ENCODE measurements around the gene TBX5. TPM values are rescaled to one million over a fixed set of nuclear protein-coding genes. Genes with fewer than 3 reads are reported as not detected.
A peak's percentile ranks its signal among the peaks of the same experiment; 100 is the strongest.

TBX5 gene
- total RNA-seq, 2 donors from 2014 or later, result 238 to 345 TPM

DNA sequence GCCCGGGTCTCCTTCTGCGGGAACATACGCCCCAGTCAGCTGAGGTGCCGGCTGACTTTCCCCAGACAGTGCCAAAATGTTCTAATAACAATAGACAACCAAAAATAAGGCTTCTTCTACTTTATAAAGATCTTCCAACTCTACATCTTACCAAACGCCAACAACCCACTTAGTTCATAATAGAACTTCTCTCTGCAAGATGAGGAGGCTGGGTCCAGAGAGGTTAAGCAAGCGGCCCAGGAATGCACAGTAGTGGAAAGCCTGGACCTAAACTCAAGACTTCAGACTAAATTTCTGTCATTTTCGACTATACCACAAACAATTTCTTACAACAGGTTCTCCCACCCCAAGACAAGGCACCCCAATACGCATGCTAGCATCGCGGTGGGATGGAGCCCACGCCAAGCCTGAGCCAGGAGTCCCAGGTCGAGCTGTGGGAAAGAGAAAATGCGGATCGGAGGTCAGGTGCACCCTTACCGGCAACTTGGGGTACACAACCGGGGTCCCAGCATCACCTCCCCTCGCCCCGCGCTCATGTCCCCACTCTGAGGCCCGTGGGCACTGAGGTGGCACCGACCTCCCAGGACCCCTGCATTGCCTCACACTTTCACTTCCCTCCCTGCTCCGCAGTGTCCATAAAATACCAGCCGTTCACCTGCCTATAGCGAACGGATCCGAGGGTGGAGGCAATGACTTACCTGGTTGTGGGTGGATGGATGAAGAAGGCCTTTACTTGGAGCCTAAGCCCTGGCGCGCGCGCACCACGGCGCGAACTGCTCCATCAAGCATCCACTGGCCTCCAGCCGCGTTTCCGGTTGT lies 42.1 kb upstream of the TBX5 start:
- H3K36me3 ChIP-seq, result peaks cover 43% of the 10 kb centered on the region
- H3K27me3 ChIP-seq, result no peaks in the 10 kb centered on the region
- no peak for DNase-seq (ENCODE audit: low spot score)
- H3K4me1 ChIP-seq, result peaks cover 0 to 50% of the 10 kb centered on the region in 2 donors
- peak overlapping the region; percentile 56 to 66 for H3K4me3 ChIP-seq
- TF ChIP-seq, protein P1, sequence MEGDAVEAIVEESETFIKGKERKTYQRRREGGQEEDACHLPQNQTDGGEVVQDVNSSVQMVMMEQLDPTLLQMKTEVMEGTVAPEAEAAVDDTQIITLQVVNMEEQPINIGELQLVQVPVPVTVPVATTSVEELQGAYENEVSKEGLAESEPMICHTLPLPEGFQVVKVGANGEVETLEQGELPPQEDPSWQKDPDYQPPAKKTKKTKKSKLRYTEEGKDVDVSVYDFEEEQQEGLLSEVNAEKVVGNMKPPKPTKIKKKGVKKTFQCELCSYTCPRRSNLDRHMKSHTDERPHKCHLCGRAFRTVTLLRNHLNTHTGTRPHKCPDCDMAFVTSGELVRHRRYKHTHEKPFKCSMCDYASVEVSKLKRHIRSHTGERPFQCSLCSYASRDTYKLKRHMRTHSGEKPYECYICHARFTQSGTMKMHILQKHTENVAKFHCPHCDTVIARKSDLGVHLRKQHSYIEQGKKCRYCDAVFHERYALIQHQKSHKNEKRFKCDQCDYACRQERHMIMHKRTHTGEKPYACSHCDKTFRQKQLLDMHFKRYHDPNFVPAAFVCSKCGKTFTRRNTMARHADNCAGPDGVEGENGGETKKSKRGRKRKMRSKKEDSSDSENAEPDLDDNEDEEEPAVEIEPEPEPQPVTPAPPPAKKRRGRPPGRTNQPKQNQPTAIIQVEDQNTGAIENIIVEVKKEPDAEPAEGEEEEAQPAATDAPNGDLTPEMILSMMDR (IDR thresholded peaks at IDR 0.05), result no peak
- peak overlapping the region; percentile 88 to 94 for H3K27ac ChIP-seq
- no peaks in the 10 kb centered on the region for H3K9me3 ChIP-seq

DNA sequence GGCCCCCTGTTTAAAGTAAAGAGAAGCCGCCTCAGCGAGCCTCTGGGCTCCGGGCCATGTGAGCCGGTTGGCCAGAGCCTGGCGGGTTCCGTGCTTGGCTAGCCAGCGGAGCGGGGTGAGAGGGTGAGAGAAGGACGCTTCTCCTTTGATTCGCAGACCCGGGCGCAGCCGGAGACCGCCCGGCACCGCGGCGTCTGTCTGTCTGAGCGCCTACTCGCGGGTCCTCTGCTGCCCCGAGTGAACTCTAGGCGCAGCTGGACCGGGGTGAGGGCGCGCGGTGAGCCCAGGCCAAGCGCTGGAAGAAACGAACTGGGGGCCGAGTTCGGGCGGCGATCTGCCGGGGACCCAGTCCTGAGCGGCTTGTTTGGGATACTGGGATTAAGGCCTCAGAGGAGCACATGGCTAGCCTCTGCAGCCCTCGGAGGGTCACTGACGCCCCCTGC lies 41.4 kb upstream of the TBX5 start:
- peaks cover 0 to 52% of the 10 kb centered on the region in 2 donors for H3K4me1 ChIP-seq
- H3K4me3 ChIP-seq, result peak overlapping the region; percentile 56 to 66
- H3K36me3 ChIP-seq, result peaks cover 45% of the 10 kb centered on the region
- no peak for DNase-seq (ENCODE audit: low spot score)
- H3K27ac ChIP-seq, result peak overlapping the region; percentile 88 to 94
- TF ChIP-seq, protein P1 (IDR thresholded peaks at IDR 0.05), result no peak
- no peaks in the 10 kb centered on the region for H3K9me3 ChIP-seq
- no peaks in the 10 kb centered on the region for H3K27me3 ChIP-seq

DNA sequence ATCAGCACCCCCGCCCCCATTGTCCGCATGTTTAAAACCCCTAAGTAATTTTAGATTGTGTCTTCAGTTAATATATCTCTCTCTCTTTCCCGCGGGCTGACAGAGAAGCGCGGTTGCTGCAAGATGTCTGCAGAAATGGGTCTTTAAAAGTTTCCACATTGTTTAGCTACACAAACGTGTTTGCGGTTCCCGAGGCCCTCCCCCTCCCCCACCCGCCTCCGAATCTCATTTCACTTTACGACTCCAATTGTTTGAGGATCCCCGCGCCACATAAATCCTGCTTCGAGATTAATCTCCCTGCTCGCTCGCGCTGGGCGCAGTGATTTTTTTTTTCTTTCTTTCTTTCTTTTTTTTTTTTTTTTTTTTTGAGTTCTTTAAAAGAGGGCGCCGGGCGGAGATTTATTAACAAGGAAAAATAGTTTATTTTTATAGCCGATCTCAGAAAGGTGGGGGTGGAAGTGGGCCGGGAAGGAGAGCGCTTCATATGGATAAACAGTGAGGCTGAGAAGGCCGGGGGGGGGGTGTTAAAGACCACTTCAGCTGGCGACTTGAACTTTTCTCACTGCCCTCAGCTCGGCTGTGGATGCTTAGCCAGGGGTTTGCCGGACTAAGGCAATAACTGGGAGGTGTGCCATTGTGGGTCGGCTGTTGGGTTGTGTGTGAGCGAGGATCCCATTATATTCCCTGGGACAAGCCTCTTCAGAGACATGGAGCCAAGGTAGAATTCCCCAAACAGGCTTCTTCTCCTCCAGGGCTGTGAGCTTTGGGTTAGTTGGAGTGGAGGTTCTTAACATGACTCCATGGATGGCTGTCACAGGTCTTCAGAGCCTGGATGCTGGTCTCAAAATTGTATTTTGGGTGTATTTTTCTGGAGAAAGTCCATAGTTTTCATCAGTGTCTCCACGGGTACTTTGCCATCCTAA lies 39.7 kb upstream of the TBX5 start:
- peak overlapping the region; percentile 88 to 94 for H3K27ac ChIP-seq
- peaks cover 0 to 52% of the 10 kb centered on the region in 2 donors for H3K4me1 ChIP-seq
- no peak for DNase-seq (ENCODE audit: low spot score)
- peaks cover 59% of the 10 kb centered on the region for H3K36me3 ChIP-seq
- H3K4me3 ChIP-seq, result peak overlapping the region; percentile 56 to 66
- TF ChIP-seq, protein P1 (IDR thresholded peaks at IDR 0.05), result no peak
- H3K9me3 ChIP-seq, result no peaks in the 10 kb centered on the region
- no peaks in the 10 kb centered on the region for H3K27me3 ChIP-seq

DNA sequence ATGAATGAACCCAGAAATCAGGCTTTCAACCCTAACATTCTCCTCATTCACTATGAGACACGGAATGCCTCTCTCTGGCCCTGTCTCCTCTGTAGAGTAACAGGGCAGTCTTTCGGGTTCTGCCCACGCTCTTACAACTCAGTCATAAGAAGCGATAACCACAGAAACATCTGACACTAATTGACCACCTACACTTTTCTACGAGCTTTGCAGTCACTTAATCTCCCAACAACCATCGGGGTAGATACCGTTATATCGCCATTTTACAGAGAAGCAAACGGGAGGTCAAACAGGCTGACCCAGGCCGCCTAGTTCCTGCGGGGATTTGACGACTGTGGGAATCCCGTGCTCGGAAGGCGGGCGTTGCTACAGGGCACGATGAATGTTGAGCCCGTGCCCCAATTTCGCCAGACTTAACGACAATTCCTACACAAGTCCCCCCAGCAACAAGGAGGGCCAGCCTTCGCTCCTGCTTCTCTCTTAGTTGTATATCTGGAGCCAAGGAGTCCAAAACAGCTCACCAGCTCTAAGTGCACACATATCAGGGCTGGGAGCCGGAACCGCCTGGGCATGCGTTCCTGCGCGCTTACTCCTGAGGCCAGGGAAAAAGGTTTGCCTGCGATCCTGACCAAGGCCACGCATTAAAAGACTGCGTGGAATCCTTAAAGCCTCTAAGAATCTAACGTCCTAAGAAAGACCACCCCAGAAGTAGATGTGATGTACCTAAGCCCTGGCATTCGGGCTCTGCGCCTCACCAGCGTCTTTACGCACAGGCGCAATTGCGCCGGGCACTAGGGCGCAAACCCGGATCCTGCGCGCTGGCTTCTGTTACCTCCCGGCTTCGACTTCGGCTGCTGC lies 38.7 kb upstream of the TBX5 start:
- Histone ChIP-seq H3K36me3 (peaks cover 65% of the 10 kb centered on the region), H3K9me3 (no peaks in the 10 kb centered on the region), H3K4me1 (peaks cover 0 to 42% of the 10 kb centered on the region in 2 donors), H3K27ac (peak overlapping the region; percentile 88 to 94), H3K4me3 (peak overlapping the region; percentile 56 to 66), H3K27me3 (no peaks in the 10 kb centered on the region)
- DNase-seq (ENCODE audit: low spot score), result no peak
- TF ChIP-seq, protein P1 (IDR thresholded peaks at IDR 0.05), result no peak

Measured in right atrium auricular region (tissue), 2 donors.